Pancreas (tissue), 10 donors: Measurements from ENCODE around the gene TUSC1. TPM values are rescaled to one million over a fixed set of nuclear protein-coding genes. Genes with fewer than 3 reads are reported as not detected.
A peak's percentile ranks its signal among the peaks of the same experiment; 100 is the strongest.

ENCODE experiments used
- ATAC-seq, 4 donors: fragments of 200-7000 bp; cut with Tn5 transposase; one replicate each; pipeline versions ENCODE4 v1.8.0 to v1.9.1; 2020; ENCODE audit warnings: mild to moderate bottlenecking in 4 of 4, moderate library complexity in 4 of 4
- DNase-seq, 6 donors: peaks; one replicate each; pipeline ENCODE4 v3.0.0-alpha.2; 2020
- FAIRE-seq: peaks from 2 replicates; lab custom pipeline; 2012; peaks lifted over from hg19 to GRCh38; lab: Jason Lieb, UNC
- H3K27ac ChIP-seq, 4 donors: fragments of 200-600 bp; sonication (generic); 1 replicate in 3 of 4; 2 replicates in 1 of 4; pipeline versions ENCODE4 v1.5.0 to v1.8.0; 2020
- H3K27me3 ChIP-seq, 4 donors: fragments of 200-600 bp; one replicate each; pipeline ENCODE4 v1.8.0; 2021
- H3K36me3 ChIP-seq, 3 donors: fragments of 200-600 bp; sonication (generic) in 1 of 3; one replicate each; pipeline versions ENCODE4 v1.5.0 to v1.8.0; 2020 to 2021
- H3K4me1 ChIP-seq, 3 donors: fragments of 200-600 bp; one replicate each; pipeline ENCODE4 v1.8.0; 2021
- H3K4me3 ChIP-seq, 4 donors: fragments of 200-600 bp; sonication (generic) in 2 of 4; one replicate each; pipeline versions ENCODE4 v1.5.0 to v1.8.0; 2020 to 2021
- H3K9me3 ChIP-seq, 4 donors: fragments of 200-600 bp; one replicate each; pipeline ENCODE4 v1.8.0; 2021
- WGBS, 2 donors: extraction: QIAGEN DNeasy Blood & Tissue Kit; methylation state at CpG; one replicate each; pipeline ENCODE4 v1.1.7; 2013; 5-methylcytosine and 5-hydroxymethylcytosine counted together
- intact Hi-C, 3 donors: fragments of 100-400 bp; cut with DNase I; formaldehyde crosslinking; loops; one replicate each; pipeline versions ENCODE4 v1.11.1 to v1.14.2; 2022
- polyA plus RNA-seq, 2 donors: library from polyadenylated mRNA; stranded (reverse); fragments of 200-250 nt; gene quantifications; one replicate each; pipeline ENCODE4 v1.2.3, GENCODE V29; 2013
- total RNA-seq, 6 donors: library from RNA; stranded (reverse); fragmentation: NEBNext Ultra II Directional in 4 of 6; extraction: Animal tissue kit (Norgen Biotek cat#: 25700) in 4 of 6; gene quantifications; one replicate each; pipeline versions ENCODE4 v1.2.1 to v1.2.4, GENCODE V29; 2021 to 2023
- TF ChIP-seq, protein P1 (sequence below), 4 donors: fragments of 200-600 bp; sonication (generic) in 3 of 4; IDR thresholded peaks; one replicate each; pipeline versions ENCODE4 v1.5.0 to v1.8.0; 2021; ENCODE audit warnings: antibody characterized with exemption in 4 of 4
- donor health status: healthy with polysubstance abuse.
- donor health status: DM: no; HTN: no; CAD: no; lungs with moderate emphysema.
- donor health status: DM: no; HTN: no; CAD: no.
- donor health status: control.
- donor health status: control.
- donor health status: Bipolar disorder and iron deficiency.
- donor health status: DM: yes; HTN: yes; CAD: no.
- donor health status: DM: no; HTN: no; CAD: no.
- donor health status: DM: no; HTN: no; CAD: no.
- donor health status: DM: yes; HTN: yes; CAD: no.

The TUSC1 gene
- total RNA-seq, result 1 to 10 TPM; 4.6 to 6.6 (median 5.2) TPM
- 1 to 10 TPM; 2.9 to 8.5 TPM for polyA plus RNA-seq

DNA sequence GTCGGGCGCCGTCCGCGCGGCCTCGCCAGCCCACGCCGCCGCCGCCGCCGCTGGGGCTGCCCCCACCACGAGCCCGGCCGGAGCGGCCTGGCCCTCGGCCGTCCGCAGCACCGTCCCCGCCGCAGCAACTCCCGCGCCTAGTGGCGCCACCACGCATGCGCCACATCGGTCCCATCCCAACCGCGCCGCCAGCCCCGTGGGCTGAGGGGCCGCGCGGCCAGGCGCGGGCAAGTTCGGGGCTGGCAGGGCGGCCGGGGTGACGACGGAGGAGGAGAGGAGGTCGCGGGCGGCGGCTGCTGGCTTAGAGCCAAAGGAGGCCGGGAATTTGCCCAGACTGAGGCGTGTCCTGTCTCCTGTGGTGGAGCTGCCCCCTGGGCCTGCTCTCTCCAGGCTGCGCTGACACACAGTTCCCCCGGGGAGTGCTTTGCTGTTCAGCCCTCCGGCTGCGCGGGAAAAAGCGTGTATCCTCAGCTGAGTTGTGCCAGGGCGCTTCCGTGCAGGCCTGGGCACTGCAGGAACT is at the start of gene TUSC1:
Gene TUSC1 (minus strand): TSS at position 298 of the 520 bp plus-strand sequence. CDS start 132 bp downstream, at position 166.
- FAIRE-seq (no peak), DNase-seq (peak; percentile 83 to 93 (median 86)), ATAC-seq (peak; percentile 78 to 85 (median 83))
- Histone ChIP-seq H3K27me3 (no peaks in the 10 kb centered on the region), H3K4me1 (peaks cover 0 to 10% (median 7%) of the 10 kb centered on the region in 3 donors), H3K4me3 (peak within 1 kb of the TSS; percentile 62 to 92 (median 80)), H3K27ac (peak within 1 kb of the TSS; percentile 95 to 98 (median 96)), H3K36me3 (no peaks in the 10 kb centered on the region), H3K9me3 (no peaks in the 10 kb centered on the region)
- intact Hi-C loops, result no loop called here
- TF ChIP-seq, protein P1, sequence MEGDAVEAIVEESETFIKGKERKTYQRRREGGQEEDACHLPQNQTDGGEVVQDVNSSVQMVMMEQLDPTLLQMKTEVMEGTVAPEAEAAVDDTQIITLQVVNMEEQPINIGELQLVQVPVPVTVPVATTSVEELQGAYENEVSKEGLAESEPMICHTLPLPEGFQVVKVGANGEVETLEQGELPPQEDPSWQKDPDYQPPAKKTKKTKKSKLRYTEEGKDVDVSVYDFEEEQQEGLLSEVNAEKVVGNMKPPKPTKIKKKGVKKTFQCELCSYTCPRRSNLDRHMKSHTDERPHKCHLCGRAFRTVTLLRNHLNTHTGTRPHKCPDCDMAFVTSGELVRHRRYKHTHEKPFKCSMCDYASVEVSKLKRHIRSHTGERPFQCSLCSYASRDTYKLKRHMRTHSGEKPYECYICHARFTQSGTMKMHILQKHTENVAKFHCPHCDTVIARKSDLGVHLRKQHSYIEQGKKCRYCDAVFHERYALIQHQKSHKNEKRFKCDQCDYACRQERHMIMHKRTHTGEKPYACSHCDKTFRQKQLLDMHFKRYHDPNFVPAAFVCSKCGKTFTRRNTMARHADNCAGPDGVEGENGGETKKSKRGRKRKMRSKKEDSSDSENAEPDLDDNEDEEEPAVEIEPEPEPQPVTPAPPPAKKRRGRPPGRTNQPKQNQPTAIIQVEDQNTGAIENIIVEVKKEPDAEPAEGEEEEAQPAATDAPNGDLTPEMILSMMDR (IDR thresholded peaks at IDR 0.05), result peak in 1 of 4 donors; percentile 13
- 1% methylated on average over 53 to 57 of the region's 57 CpGs for WGBS, 2 donors

DNA sequence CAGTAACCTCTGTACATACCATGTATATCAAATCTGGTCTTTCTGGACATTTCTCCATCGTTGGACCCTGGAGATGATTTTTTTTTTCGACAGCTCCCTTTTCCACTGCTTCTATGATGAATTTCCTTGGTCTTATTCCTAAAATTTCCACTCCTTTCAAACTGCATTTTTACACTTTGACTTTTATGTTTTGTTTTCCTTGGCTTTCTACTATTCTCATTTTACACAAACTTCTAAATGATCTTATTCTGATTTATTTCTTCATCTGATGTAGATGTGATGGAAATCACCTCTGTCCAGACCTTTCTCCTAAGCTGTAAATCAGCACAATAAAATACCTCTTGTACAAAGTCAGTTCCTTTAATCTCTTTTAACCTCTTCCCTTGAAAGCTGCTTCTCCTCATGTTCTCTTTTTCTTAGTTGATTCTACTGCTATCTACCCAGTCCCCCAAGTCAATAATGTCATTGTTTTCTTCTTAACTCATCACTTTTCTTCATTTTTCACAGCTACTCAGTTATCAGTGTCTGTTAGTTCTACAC is 48.7 kb upstream of the TUSC1 start:
- DNase-seq (no peak), FAIRE-seq (no peak), ATAC-seq (no peak)
- no peaks in the 10 kb centered on the region for H3K27me3 ChIP-seq
- H3K36me3 ChIP-seq, result no peaks in the 10 kb centered on the region
- no peaks in the 10 kb centered on the region for H3K4me1 ChIP-seq
- H3K4me3 ChIP-seq, result no peak overlapping the region
- TF ChIP-seq, protein P1 (IDR thresholded peaks at IDR 0.05), result no peak
- WGBS, 2 donors, result 40 to 52% methylated on average over 2 of the region's 2 CpGs
- intact Hi-C loops, result no loop called here
- H3K27ac ChIP-seq, result no peak overlapping the region
- no peaks in the 10 kb centered on the region for H3K9me3 ChIP-seq

DNA sequence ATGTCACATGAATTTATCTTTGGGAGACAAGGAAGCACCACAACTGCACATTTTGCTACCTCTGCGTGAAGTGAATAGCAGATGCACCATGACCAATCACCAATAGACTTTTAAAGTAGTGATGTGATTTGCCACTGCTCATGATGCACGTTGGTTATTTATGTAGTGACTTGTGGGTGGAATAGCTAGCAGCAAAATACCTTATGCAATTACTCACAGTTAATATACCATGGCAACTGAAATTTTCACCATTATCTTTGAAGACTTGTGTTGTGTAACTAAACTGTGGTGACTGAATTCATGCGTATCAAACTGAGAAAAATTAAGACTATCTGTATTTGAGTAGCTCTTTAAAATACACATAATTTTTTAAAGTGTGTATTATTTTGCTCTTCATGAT is 46.2 kb upstream of the TUSC1 start:
- H3K9me3 ChIP-seq, result no peaks in the 10 kb centered on the region
- intact Hi-C loops, result no loop called here
- no peaks in the 10 kb centered on the region for H3K27me3 ChIP-seq
- no peaks in the 10 kb centered on the region for H3K4me1 ChIP-seq
- FAIRE-seq (no peak), DNase-seq (no peak), ATAC-seq (no peak)
- WGBS, 2 donors, result 78 to 91% methylated on average over 3 of the region's 3 CpGs
- H3K4me3 ChIP-seq, result no peak overlapping the region
- H3K27ac ChIP-seq, result no peak overlapping the region
- TF ChIP-seq, protein P1 (IDR thresholded peaks at IDR 0.05), result no peak
- H3K36me3 ChIP-seq, result no peaks in the 10 kb centered on the region

DNA sequence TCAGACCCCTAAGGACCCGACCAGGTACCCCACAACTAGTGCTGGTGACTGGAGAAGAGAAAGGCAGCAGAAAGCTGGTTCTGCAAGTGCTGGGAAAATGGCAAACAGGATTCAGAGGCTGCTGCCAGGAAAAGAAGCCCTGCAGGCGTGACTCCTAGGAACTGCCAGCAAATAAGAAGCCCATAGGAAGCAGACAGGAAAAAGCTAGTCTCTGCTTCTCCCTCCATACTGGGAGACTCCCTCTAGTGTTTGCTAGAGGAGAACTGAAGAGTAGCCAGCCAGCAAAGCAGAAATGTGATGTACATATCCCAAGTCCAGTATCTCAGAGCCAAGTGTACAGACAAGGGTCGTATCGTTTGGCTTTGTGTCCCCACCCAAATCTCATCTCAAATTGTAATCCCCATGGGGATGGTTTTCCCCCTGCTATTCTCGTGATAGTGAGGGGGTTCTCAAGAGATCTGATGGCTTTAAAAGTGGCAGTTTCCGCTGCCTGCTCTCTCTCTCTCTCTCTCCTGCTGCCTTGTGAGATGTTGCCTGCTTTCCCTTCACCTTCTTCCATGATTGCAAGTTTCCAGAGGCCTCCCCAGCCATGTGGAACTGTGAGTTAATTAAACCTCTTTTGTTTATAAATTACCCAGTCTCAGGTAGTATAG is 38.1 kb upstream of the TUSC1 start:
- no peaks in the 10 kb centered on the region for H3K9me3 ChIP-seq
- 35 to 38% methylated on average over 6 of the region's 6 CpGs for WGBS, 2 donors
- H3K27me3 ChIP-seq, result no peaks in the 10 kb centered on the region
- H3K36me3 ChIP-seq, result no peaks in the 10 kb centered on the region
- peaks cover 0 to 6% (median 0%) of the 10 kb centered on the region in 3 donors for H3K4me1 ChIP-seq
- TF ChIP-seq, protein P1 (IDR thresholded peaks at IDR 0.05), result peak in 2 of 4 donors; percentile 30 to 37
- DNase-seq (peak in 4 of 6 donors; percentile 28 to 54 (median 44)), FAIRE-seq (no peak), ATAC-seq (peak; percentile 86 to 100 (median 99))
- H3K27ac ChIP-seq, result no peak overlapping the region
- intact Hi-C loops, result no loop called here
- peak overlapping the region in 1 of 4 donors; percentile 7 for H3K4me3 ChIP-seq

DNA sequence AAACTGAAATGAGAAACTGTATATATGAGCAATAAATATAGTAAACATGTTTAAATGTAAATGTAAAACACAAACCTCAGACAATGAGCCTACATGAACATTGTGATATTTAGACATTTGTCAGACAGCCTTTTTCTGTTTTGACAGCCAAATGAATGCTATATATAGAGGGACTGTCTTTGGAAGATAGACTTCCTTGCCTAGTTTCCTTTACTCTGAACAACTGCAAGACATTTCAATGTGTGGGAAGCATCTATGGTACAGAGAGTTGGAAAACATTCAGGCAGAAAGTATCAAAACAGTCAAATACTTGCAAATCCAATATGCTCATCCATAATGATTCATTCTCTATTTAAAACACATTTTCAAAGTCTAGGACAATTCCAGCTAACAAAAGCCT is 31.7 kb upstream of the TUSC1 start:
- intact Hi-C loops, result no loop called here
- Histone ChIP-seq H3K27ac (no peak overlapping the region), H3K4me3 (no peak overlapping the region), H3K27me3 (no peaks in the 10 kb centered on the region), H3K4me1 (no peaks in the 10 kb centered on the region), H3K36me3 (no peaks in the 10 kb centered on the region), H3K9me3 (no peaks in the 10 kb centered on the region)
- TF ChIP-seq, protein P1 (IDR thresholded peaks at IDR 0.05), result no peak
- DNase-seq (no peak), FAIRE-seq (no peak), ATAC-seq (no peak)
